ENCODE data around the gene FKBP8.

Gene FKBP8

GRCh38 chr19:18520848-18521691 is 22.3 kb downstream of the FKBP8 start:
- peak; percentile 50 for DNase-seq

DNA sequence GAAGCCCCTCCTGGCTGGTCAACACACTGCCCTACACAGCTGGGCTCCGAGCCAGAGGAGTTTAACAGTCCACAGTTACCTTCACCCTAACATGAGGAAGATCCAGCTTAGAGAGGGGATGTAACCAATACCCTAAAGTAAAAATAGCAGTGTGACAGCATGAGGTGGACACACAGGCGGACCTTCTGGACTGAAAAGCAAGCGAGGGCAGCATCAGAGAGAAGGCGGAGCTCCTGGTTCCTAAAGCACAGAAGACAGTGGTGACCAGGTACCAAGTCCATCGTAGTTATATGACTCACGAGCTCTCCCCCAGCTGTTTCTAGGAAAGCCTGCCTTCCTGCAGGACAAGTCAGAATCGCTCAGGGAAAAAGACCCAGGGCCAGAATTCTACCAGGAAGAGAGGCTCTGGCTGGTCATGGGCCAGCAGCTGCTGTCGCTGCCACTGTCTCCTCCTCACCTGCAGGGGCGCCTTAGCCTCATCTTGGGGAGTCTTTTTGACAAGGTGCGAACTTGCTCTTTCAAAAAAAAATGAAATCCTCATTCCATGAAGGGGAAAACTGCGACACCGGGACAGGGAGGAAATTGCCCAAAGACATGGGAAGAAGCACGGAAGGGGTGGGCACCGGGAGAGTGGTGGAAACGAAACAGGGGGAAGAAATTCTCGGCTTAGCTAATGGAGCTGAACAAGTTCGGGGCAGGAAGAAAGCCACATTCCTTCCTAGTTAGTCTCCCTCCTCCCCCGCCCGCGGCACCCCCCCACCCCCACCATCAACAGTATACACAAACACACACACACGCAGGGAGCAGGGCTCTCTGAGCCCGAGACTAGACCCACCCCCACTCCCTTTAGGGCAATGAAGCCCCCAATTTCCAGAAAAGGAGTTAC is 23.2 kb downstream of the FKBP8 start:
- DNase-seq: peak; percentile 62

GRCh38 chr19:18518639-18519038 is 24.7 kb downstream of the FKBP8 start:
- no peak for DNase-seq

DNA sequence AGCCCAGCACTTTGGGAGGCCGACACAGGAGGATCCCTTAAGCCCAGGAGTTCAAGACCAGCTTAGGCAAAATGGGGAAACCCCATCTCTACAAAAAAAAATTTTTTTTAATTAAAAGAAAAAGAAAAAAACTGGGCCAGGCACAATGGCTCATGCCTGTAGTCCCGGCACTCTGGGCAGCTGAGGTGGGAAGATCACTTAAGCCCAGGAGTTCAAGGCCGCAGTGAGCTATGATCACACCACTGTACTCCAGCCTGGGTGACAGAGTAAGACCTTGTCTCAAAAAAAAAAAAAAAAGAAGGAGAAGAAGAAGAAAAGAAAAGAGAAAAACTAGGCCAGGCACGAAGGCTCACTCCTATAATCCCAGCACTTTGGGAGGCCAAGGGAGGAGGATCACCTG is 25.8 kb downstream of the FKBP8 start:
- DNase-seq: no peak

DNA sequence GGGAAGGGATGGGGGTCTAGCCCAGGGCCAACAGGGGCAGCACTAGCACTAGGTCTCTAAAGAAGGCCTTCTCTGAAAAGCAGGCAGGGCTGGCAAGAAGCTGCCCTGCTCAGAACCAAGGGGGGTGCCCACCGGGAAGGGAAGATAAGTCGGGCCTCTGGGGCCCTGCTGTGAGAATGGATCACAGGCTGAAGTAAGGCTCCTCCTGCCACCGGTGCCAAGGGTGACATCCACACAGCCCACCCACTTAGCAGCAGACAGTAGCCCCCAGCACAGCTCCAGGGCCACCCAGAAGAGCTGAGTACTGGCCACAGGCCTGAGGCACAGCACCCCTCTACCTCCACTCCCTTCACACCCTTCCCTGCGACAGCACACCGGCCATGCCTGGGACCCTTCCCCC is 27.4 kb downstream of the FKBP8 start:
- DNase-seq: no peak

GRCh38 chr19:18514800-18515682 is 28.3 kb downstream of the FKBP8 start:
- peak; percentile 82 for DNase-seq

GRCh38 chr19:18513868-18514267 is 29.5 kb downstream of the FKBP8 start:
- no peak for DNase-seq

GRCh38 chr19:18510216-18510615 is 33.2 kb downstream of the FKBP8 start:
- DNase-seq: no peak

DNA sequence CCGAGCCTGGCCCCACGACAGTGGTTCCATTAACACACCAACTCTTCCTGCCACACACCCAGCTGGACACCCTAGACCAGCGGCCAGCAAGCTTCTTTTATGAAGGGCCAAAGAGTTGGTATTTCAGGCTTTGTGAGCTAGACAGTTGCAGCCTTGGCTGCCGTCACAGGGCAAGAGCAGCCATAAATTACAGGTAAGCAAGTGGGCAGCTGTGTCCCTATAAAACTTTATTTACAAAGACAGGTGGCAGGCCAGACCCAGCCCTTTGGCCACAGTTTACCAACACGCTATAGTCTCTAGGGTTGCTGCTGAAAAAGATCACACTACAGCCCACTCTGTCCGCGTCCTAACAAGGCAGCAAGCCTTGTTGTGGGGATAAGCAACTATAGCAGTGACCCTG is 34.8 kb downstream of the FKBP8 start:
- no peak for DNase-seq

GRCh38 chr19:18507727-18508440 is 35.5 kb downstream of the FKBP8 start:
- no peak for DNase-seq

GRCh38 chr19:18507021-18507726 is 36.2 kb downstream of the FKBP8 start:
- DNase-seq: no peak

- DNase-seq: no peak
These were observed 37.1 kb downstream of the FKBP8 start for GRCh38 chr19:18506101-18506930.

GRCh38 chr19:18504886-18505610 is 38.3 kb downstream of the FKBP8 start:
- DNase-seq: no peak

GRCh38 chr19:18503971-18504885 is 39.1 kb downstream of the FKBP8 start:
- no peak for DNase-seq

DNA sequence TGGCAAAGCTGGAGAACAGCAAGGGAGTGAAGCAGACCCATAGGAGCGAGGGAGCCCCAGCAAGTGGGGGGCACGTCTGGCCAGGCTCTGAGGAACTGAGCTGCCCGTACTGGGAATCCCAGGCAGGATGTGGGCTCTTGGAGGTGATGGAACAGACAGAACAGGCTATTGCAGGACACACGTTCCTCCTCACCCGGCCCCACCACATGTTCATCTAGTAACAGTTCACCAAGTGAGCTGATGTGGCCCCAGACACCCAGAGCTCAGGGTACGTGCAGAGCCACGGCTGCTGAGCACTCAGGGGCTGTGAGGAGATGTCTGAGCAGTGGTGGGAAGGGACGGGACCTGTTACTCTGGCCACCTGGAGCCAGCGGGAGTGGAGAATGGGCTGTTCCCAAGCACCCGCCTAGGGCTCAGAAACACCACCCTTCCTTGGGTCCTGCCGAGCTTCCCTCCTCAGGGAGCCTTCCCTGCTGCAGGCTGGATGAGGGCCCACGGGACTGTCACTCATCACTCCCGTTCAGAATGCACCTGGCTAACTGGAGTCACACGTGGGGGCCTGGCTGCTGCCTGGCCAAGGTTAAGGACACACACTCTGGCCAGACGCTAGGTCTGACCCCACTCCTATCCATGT is 39.9 kb downstream of the FKBP8 start:
- DNase-seq: peak; percentile 39

GRCh38 chr19:18502638-18503294 is 40.6 kb downstream of the FKBP8 start:
- DNase-seq: peak; percentile 88

- no peak for DNase-seq
These were observed 41.1 kb downstream of the FKBP8 start for GRCh38 chr19:18502246-18502637.

DNA sequence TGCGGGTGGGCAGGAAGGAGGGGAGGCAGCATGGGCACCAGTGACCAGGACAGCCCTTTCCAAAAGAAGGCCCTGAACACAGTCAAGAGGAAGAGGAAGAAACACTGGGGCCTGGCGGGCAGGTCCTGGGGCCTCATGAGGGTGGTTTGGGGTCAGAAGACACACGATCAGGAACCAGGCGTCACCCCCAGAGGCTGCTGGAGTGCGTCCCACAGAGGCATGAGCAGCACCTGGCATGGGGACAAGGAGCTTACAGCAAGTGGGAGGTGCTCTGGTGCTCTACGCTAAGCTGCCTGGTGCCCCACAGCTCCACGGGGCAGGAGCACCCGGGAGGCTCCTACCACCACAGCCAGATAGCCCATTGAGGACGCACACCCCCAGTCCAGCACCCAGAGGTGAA is 41.5 kb downstream of the FKBP8 start:
- peak; percentile 69 for DNase-seq
